ENCODE results near the gene LGSN.
"Not testable (repeated sequence)": the region's sequence is repeated elsewhere in the genome, so short reads cannot be mapped to it uniquely, and the experiment has no call there.

Gene LGSN

GRCh38 chr6:63346217-63346835, 26.5 kb upstream of the LGSN start:
- Histone ChIP-seq H3K9me3 (ENCODE audit: control insufficient read depth, low read length) (no peaks in the 10 kb centered on the region), H3K36me3 (ENCODE audit: control insufficient read depth, insufficient read depth, low read length, severe bottlenecking) (no peaks in the 10 kb centered on the region), H3K9ac (ENCODE audit: low read length) (no peak overlapping the region), H3K4me3 (ENCODE audit: low read length) (no peak overlapping the region), H3K27me3 (replicated peaks; ENCODE audit: control insufficient read depth, insufficient read depth, low read length) (no peaks in the 10 kb centered on the region), H3K4me1 (ENCODE audit: control insufficient read depth, insufficient read depth, low read length) (peaks cover 15% of the 10 kb centered on the region)
- no peak for DNase-seq (ENCODE audit: low read depth)

GRCh38 chr6:63340351-63340750, 20.6 kb upstream of the LGSN start:
- Histone ChIP-seq H3K9ac (ENCODE audit: low read length) (no peak overlapping the region), H3K36me3 (ENCODE audit: control insufficient read depth, insufficient read depth, low read length, severe bottlenecking) (no peaks in the 10 kb centered on the region), H3K9me3 (ENCODE audit: control insufficient read depth, low read length) (peaks cover 16% of the 10 kb centered on the region), H3K27me3 (replicated peaks; ENCODE audit: control insufficient read depth, insufficient read depth, low read length) (no peaks in the 10 kb centered on the region), H3K4me3 (ENCODE audit: low read length) (no peak overlapping the region), H3K4me1 (ENCODE audit: control insufficient read depth, insufficient read depth, low read length) (no peaks in the 10 kb centered on the region)
- DNase-seq (ENCODE audit: low read depth): no peak

GRCh38 chr6:63334652-63335051, 14.9 kb upstream of the LGSN start:
- H3K9me3 ChIP-seq (ENCODE audit: control insufficient read depth, low read length); H3K27me3 ChIP-seq (replicated peaks; ENCODE audit: control insufficient read depth, insufficient read depth, low read length); DNase-seq (ENCODE audit: low read depth); H3K9ac ChIP-seq (ENCODE audit: low read length); H3K4me3 ChIP-seq (ENCODE audit: low read length); H3K4me1 ChIP-seq (ENCODE audit: control insufficient read depth, insufficient read depth, low read length); H3K36me3 ChIP-seq (ENCODE audit: control insufficient read depth, insufficient read depth, low read length, severe bottlenecking): not testable (repeated sequence)

GRCh38 chr6:63333440-63333839, 13.7 kb upstream of the LGSN start:
- Histone ChIP-seq H3K9ac (ENCODE audit: low read length) (no peak overlapping the region), H3K4me3 (ENCODE audit: low read length) (no peak overlapping the region), H3K27me3 (replicated peaks; ENCODE audit: control insufficient read depth, insufficient read depth, low read length) (no peaks in the 10 kb centered on the region), H3K36me3 (ENCODE audit: control insufficient read depth, insufficient read depth, low read length, severe bottlenecking) (no peaks in the 10 kb centered on the region), H3K9me3 (ENCODE audit: control insufficient read depth, low read length) (no peaks in the 10 kb centered on the region), H3K4me1 (ENCODE audit: control insufficient read depth, insufficient read depth, low read length) (no peaks in the 10 kb centered on the region)
- DNase-seq (ENCODE audit: low read depth): no peak

GRCh38 chr6:63326630-63327029, 6.8 kb upstream of the LGSN start:
- H3K9me3 ChIP-seq (ENCODE audit: control insufficient read depth, low read length); DNase-seq (ENCODE audit: low read depth); H3K27me3 ChIP-seq (replicated peaks; ENCODE audit: control insufficient read depth, insufficient read depth, low read length); H3K9ac ChIP-seq (ENCODE audit: low read length); H3K4me3 ChIP-seq (ENCODE audit: low read length); H3K36me3 ChIP-seq (ENCODE audit: control insufficient read depth, insufficient read depth, low read length, severe bottlenecking); H3K4me1 ChIP-seq (ENCODE audit: control insufficient read depth, insufficient read depth, low read length): not testable (repeated sequence)

GRCh38 chr6:63322981-63323380, 3.2 kb upstream of the LGSN start:
- no peak for DNase-seq (ENCODE audit: low read depth)
- H3K9ac ChIP-seq (ENCODE audit: low read length): no peak overlapping the region
- H3K36me3 ChIP-seq (ENCODE audit: control insufficient read depth, insufficient read depth, low read length, severe bottlenecking): no peaks in the 10 kb centered on the region
- H3K27me3 ChIP-seq (replicated peaks; ENCODE audit: control insufficient read depth, insufficient read depth, low read length): peaks cover 3% of the 10 kb centered on the region
- H3K4me3 ChIP-seq (ENCODE audit: low read length): no peak overlapping the region
- no peaks in the 10 kb centered on the region for H3K4me1 ChIP-seq (ENCODE audit: control insufficient read depth, insufficient read depth, low read length)
- H3K9me3 ChIP-seq (ENCODE audit: control insufficient read depth, low read length): no peaks in the 10 kb centered on the region

GRCh38 chr6:63321821-63322220, 2.0 kb upstream of the LGSN start:
- Histone ChIP-seq H3K27me3 (replicated peaks; ENCODE audit: control insufficient read depth, insufficient read depth, low read length) (peaks cover 3% of the 10 kb centered on the region), H3K4me3 (ENCODE audit: low read length) (no peak overlapping the region), H3K9me3 (ENCODE audit: control insufficient read depth, low read length) (no peaks in the 10 kb centered on the region), H3K9ac (ENCODE audit: low read length) (no peak overlapping the region), H3K36me3 (ENCODE audit: control insufficient read depth, insufficient read depth, low read length, severe bottlenecking) (no peaks in the 10 kb centered on the region), H3K4me1 (ENCODE audit: control insufficient read depth, insufficient read depth, low read length) (no peaks in the 10 kb centered on the region)
- no peak for DNase-seq (ENCODE audit: low read depth)

- H3K27me3 ChIP-seq (replicated peaks; ENCODE audit: control insufficient read depth, insufficient read depth, low read length): peaks cover 3% of the 10 kb centered on the region
- no peaks in the 10 kb centered on the region for H3K9me3 ChIP-seq (ENCODE audit: control insufficient read depth, low read length)
- H3K4me1 ChIP-seq (ENCODE audit: control insufficient read depth, insufficient read depth, low read length): peaks cover 7% of the 10 kb centered on the region
- no peak overlapping the region for H3K4me3 ChIP-seq (ENCODE audit: low read length)
- H3K36me3 ChIP-seq (ENCODE audit: control insufficient read depth, insufficient read depth, low read length, severe bottlenecking): no peaks in the 10 kb centered on the region
- no peak overlapping the region for H3K9ac ChIP-seq (ENCODE audit: low read length)
- no peak for DNase-seq (ENCODE audit: low read depth)
Measured at GRCh38 chr6:63317641-63318040, 2.1 kb downstream of the LGSN start.

GRCh38 chr6:63316113-63316512, 3.7 kb downstream of the LGSN start:
- no peaks in the 10 kb centered on the region for H3K9me3 ChIP-seq (ENCODE audit: control insufficient read depth, low read length)
- H3K27me3 ChIP-seq (replicated peaks; ENCODE audit: control insufficient read depth, insufficient read depth, low read length): peaks cover 3% of the 10 kb centered on the region
- no peak for DNase-seq (ENCODE audit: low read depth)
- no peaks in the 10 kb centered on the region for H3K36me3 ChIP-seq (ENCODE audit: control insufficient read depth, insufficient read depth, low read length, severe bottlenecking)
- H3K4me1 ChIP-seq (ENCODE audit: control insufficient read depth, insufficient read depth, low read length): peaks cover 9% of the 10 kb centered on the region
- no peak overlapping the region for H3K9ac ChIP-seq (ENCODE audit: low read length)
- H3K4me3 ChIP-seq (ENCODE audit: low read length): no peak overlapping the region

- no peak overlapping the region for H3K9ac ChIP-seq (ENCODE audit: low read length)
- DNase-seq (ENCODE audit: low read depth): no peak
Measured at GRCh38 chr6:63313111-63313510, 6.7 kb downstream of the LGSN start.

GRCh38 chr6:63307581-63308246, 12.1 kb downstream of the LGSN start:
- DNase-seq (ENCODE audit: low read depth): peak; percentile 66
- H3K9me3 ChIP-seq (ENCODE audit: control insufficient read depth, low read length): no peaks in the 10 kb centered on the region
- no peaks in the 10 kb centered on the region for H3K36me3 ChIP-seq (ENCODE audit: control insufficient read depth, insufficient read depth, low read length, severe bottlenecking)
- peak overlapping the region; percentile 64 for H3K4me3 ChIP-seq (ENCODE audit: low read length)
- H3K9ac ChIP-seq (ENCODE audit: low read length): no peak overlapping the region
- H3K27me3 ChIP-seq (replicated peaks; ENCODE audit: control insufficient read depth, insufficient read depth, low read length): no peaks in the 10 kb centered on the region
- H3K4me1 ChIP-seq (ENCODE audit: control insufficient read depth, insufficient read depth, low read length): peaks cover 3% of the 10 kb centered on the region

More at GRCh38 chr6:63313111-63313510, 6.7 kb downstream of the LGSN start:
- peaks cover 9% of the 10 kb centered on the region for H3K4me1 ChIP-seq (ENCODE audit: control insufficient read depth, insufficient read depth, low read length)
- no peaks in the 10 kb centered on the region for H3K9me3 ChIP-seq (ENCODE audit: control insufficient read depth, low read length)
- no peaks in the 10 kb centered on the region for H3K36me3 ChIP-seq (ENCODE audit: control insufficient read depth, insufficient read depth, low read length, severe bottlenecking)
- no peak overlapping the region for H3K4me3 ChIP-seq (ENCODE audit: low read length)
- H3K27me3 ChIP-seq (replicated peaks; ENCODE audit: control insufficient read depth, insufficient read depth, low read length): no peaks in the 10 kb centered on the region

GRCh38 chr6:63306420-63306819, 13.4 kb downstream of the LGSN start:
- Histone ChIP-seq H3K36me3 (ENCODE audit: control insufficient read depth, insufficient read depth, low read length, severe bottlenecking) (no peaks in the 10 kb centered on the region), H3K9me3 (ENCODE audit: control insufficient read depth, low read length) (no peaks in the 10 kb centered on the region), H3K9ac (ENCODE audit: low read length) (no peak overlapping the region), H3K4me1 (ENCODE audit: control insufficient read depth, insufficient read depth, low read length) (no peaks in the 10 kb centered on the region), H3K4me3 (ENCODE audit: low read length) (no peak overlapping the region), H3K27me3 (replicated peaks; ENCODE audit: control insufficient read depth, insufficient read depth, low read length) (no peaks in the 10 kb centered on the region)
- DNase-seq (ENCODE audit: low read depth): no peak

All from adipocyte (in vitro differentiated cells).